GM23248 (cell line): ENCODE data around the gene DNAAF5.

Experiments used
- EZH2 ChIP-seq: fragments of 200-600 bp; sonication (generic); IDR thresholded peaks from 2 replicates; pipeline ENCODE4 v1.6.1; 2018; ENCODE audit warnings: antibody characterized with exemption, mild to moderate bottlenecking; ENCODE audit not compliant: insufficient read depth, poor library complexity, severe bottlenecking
- EZH2phosphoT487 ChIP-seq: fragments of 200-600 bp; sonication (generic); IDR thresholded peaks from 2 replicates; pipeline ENCODE4 v1.6.1; 2018; ENCODE audit warnings: antibody characterized with exemption, moderate library complexity, mild to moderate bottlenecking, low read depth; ENCODE audit not compliant: insufficient read depth

GRCh38 chr7:732094-732541 is 5.6 kb downstream of the DNAAF5 start:
- TF ChIP-seq EZH2phosphoT487 (no peak), EZH2 (no peak)
